NT2/D1 (cell line): ENCODE results near the gene OTUB2.

Source experiments
- DNase-seq: peaks from one replicate; pipeline ENCODE4 v3.0.0-alpha.2; 2011; ENCODE audit warnings: low read depth, low spot score
- H3K27me3 ChIP-seq: 2 replicates; pipeline ENCODE4 v1.6.0; 2011; ENCODE audit warnings: mild to moderate bottlenecking; ENCODE audit not compliant: insufficient read length, insufficient read depth
- H3K36me3 ChIP-seq: 2 replicates; pipeline ENCODE4 v1.6.1; 2011; ENCODE audit warnings: mild to moderate bottlenecking, low read length, mixed read lengths; ENCODE audit not compliant: insufficient read depth, insufficient read length
- H3K4me1 ChIP-seq: 2 replicates; pipeline ENCODE4 v1.5.1; 2011; ENCODE audit not compliant: insufficient read depth, insufficient read length
- H3K4me3 ChIP-seq: 2 replicates; pipeline ENCODE4 v1.5.1; 2011; ENCODE audit warnings: low read depth; ENCODE audit not compliant: insufficient read length
- H3K9ac ChIP-seq: 2 replicates; pipeline ENCODE4 v1.6.0; 2011; ENCODE audit warnings: low read depth; ENCODE audit not compliant: insufficient read length
- H3K9me3 ChIP-seq: 2 replicates; pipeline ENCODE4 v1.5.1; 2011; ENCODE audit warnings: mild to moderate bottlenecking, low read length; ENCODE audit not compliant: insufficient read depth
- SUZ12 ChIP-seq: IDR thresholded peaks from 2 replicates; pipeline ENCODE4 v1.6.1; 2011; ENCODE audit not compliant: insufficient read length, insufficient read depth; ENCODE audit errors: extremely low read depth
- YY1 ChIP-seq: IDR thresholded peaks from 2 replicates; pipeline ENCODE4 v1.6.1; 2011; ENCODE audit not compliant: insufficient read length, insufficient read depth
- ZNF274 ChIP-seq: IDR thresholded peaks from 2 replicates; pipeline ENCODE4 v1.6.1; 2011; ENCODE audit warnings: mild to moderate bottlenecking, low read depth, low read length

The OTUB2 gene

GRCh38 chr14:93997082-93997481 is 29.1 kb upstream of the OTUB2 start, which contains the start of gene CCDC197:
Gene CCDC197, plus strand, starts transcription at chr14:93997301. Its CDS starts 831 bp downstream, at chr14:93998132.
- no peak for DNase-seq
- Histone ChIP-seq H3K4me1 (peaks cover 17% of the 10 kb centered on the region), H3K27me3 (peaks cover 16% of the 10 kb centered on the region), H3K9ac (no peak within 1 kb of the TSS), H3K9me3 (no peaks in the 10 kb centered on the region), H3K36me3 (no peaks in the 10 kb centered on the region), H3K4me3 (no peak within 1 kb of the TSS)
- TF ChIP-seq SUZ12 (no peak), ZNF274 (no peak), YY1 (no peak)

GRCh38 chr14:93997916-93998870 is 27.9 kb upstream of the OTUB2 start:
- H3K36me3 ChIP-seq, result no peaks in the 10 kb centered on the region
- TF ChIP-seq ZNF274, result no peak
- no peak for TF ChIP-seq YY1
- no peak for TF ChIP-seq SUZ12
- H3K4me1 ChIP-seq, result peaks cover 17% of the 10 kb centered on the region
- H3K4me3 ChIP-seq, result no peak overlapping the region
- no peak for DNase-seq
- no peaks in the 10 kb centered on the region for H3K9me3 ChIP-seq
- H3K27me3 ChIP-seq, result peaks cover 9% of the 10 kb centered on the region
- no peak overlapping the region for H3K9ac ChIP-seq

GRCh38 chr14:93998871-93999403 is 27.2 kb upstream of the OTUB2 start:
- Histone ChIP-seq H3K36me3 (no peaks in the 10 kb centered on the region), H3K9ac (no peak overlapping the region), H3K4me1 (peaks cover 15% of the 10 kb centered on the region), H3K27me3 (peaks cover 9% of the 10 kb centered on the region), H3K4me3 (no peak overlapping the region), H3K9me3 (no peaks in the 10 kb centered on the region)
- DNase-seq, result no peak
- TF ChIP-seq YY1, result no peak
- no peak for TF ChIP-seq ZNF274
- TF ChIP-seq SUZ12, result no peak

GRCh38 chr14:93999573-93999972 is 26.6 kb upstream of the OTUB2 start:
- H3K27me3 ChIP-seq, result peaks cover 9% of the 10 kb centered on the region
- H3K9me3 ChIP-seq, result no peaks in the 10 kb centered on the region
- DNase-seq, result no peak
- TF ChIP-seq SUZ12, result no peak
- TF ChIP-seq YY1, result no peak
- TF ChIP-seq ZNF274, result no peak
- H3K4me1 ChIP-seq, result peaks cover 10% of the 10 kb centered on the region
- no peaks in the 10 kb centered on the region for H3K36me3 ChIP-seq
- H3K4me3 ChIP-seq, result no peak overlapping the region
- H3K9ac ChIP-seq, result no peak overlapping the region

GRCh38 chr14:94000267-94000666 is 25.9 kb upstream of the OTUB2 start:
- H3K36me3 ChIP-seq, result no peaks in the 10 kb centered on the region
- peaks cover 9% of the 10 kb centered on the region for H3K27me3 ChIP-seq
- H3K9me3 ChIP-seq, result no peaks in the 10 kb centered on the region
- no peak overlapping the region for H3K9ac ChIP-seq
- H3K4me3 ChIP-seq, result no peak overlapping the region
- peaks cover 9% of the 10 kb centered on the region for H3K4me1 ChIP-seq
- TF ChIP-seq SUZ12, result no peak
- no peak for TF ChIP-seq ZNF274
- TF ChIP-seq YY1, result no peak
- no peak for DNase-seq

- no peaks in the 10 kb centered on the region for H3K9me3 ChIP-seq
- H3K36me3 ChIP-seq, result no peaks in the 10 kb centered on the region
- peak overlapping the region; percentile 42 for H3K9ac ChIP-seq
- H3K4me1 ChIP-seq, result peaks cover 9% of the 10 kb centered on the region
- TF ChIP-seq YY1 (no peak), ZNF274 (no peak), SUZ12 (no peak)
- DNase-seq, result no peak
- H3K4me3 ChIP-seq, result no peak overlapping the region
- peaks cover 9% of the 10 kb centered on the region for H3K27me3 ChIP-seq
Observed at GRCh38 chr14:94001016-94001415, 25.1 kb upstream of the OTUB2 start.
